GM21786 (cell line): ENCODE measurements around the gene ASCL3.
A peak's percentile ranks its signal among the peaks of the same experiment; 100 is the strongest.
"Not testable (repeated sequence)": the region's sequence is repeated elsewhere in the genome, so short reads cannot be mapped to it uniquely, and the experiment has no call there.

ENCODE experiments used
- ATAC-seq: cut with Tn5 transposase; IDR thresholded peaks from one replicate; pipeline ENCODE4 v1.9.1; 2021; ENCODE audit not compliant: unreplicated experiment

Gene ASCL3

GRCh38 chr11:8911029-8911823, 31.6 kb downstream of the ASCL3 start, which contains the start of gene AKIP1:
Gene AKIP1 (plus strand): TSS chr11:8911189. CDS start chr11:8911450, 261 bp downstream.
- ATAC-seq, result peak; percentile 74

GRCh38 chr11:8910649-8911026, 32.2 kb downstream of the ASCL3 start:
- peak; percentile 11 for ATAC-seq

- ATAC-seq, result no peak
These were observed 34.7 kb downstream of the ASCL3 start for GRCh38 chr11:8908099-8908498.

GRCh38 chr11:8907116-8907515, 35.7 kb downstream of the ASCL3 start:
- ATAC-seq, result no peak

GRCh38 chr11:8905528-8906165, 37.2 kb downstream of the ASCL3 start:
- ATAC-seq, result no peak

- ATAC-seq, result no peak
These were observed 43.6 kb downstream of the ASCL3 start for GRCh38 chr11:8899119-8899753.

- not testable (repeated sequence) for ATAC-seq
These were observed 51.6 kb downstream of the ASCL3 start for GRCh38 chr11:8891185-8891584.
